ENCODE measurements around the gene ACOX2. TPM values are rescaled to one million over a fixed set of nuclear protein-coding genes. Genes with fewer than 3 reads are reported as not detected.

ACOX2 gene
- total and polyA plus RNA-seq, 2 of the 13 experiments (the other 11 are each of a cell fraction or from before 2014, with no cell fraction given): 42.6 to 98.5 TPM

GRCh38 chr3:58471025-58471887 lies 65.7 kb downstream of the ACOX2 start (continued):
- TF ChIP-seq PRDM15 (CRISPR knock-in tag; IDR thresholded peaks at IDR 0.05) (peak; percentile 71; the same call in 1 of the 2 replicates), HNRNPH1 (optimal IDR thresholded peaks at IDR 0.05; ENCODE audit: low read depth, low read length) (no peak), ZNF687 (CRISPR knock-in tag; IDR thresholded peaks at IDR 0.05) (no peak; the same call in 1 of the 2 replicates), CSRNP2 (CRISPR knock-in tag; conservative IDR thresholded peaks at IDR 0.05; ENCODE audit: low read depth) (no peak), HMGXB3 (CRISPR knock-in tag; IDR thresholded peaks at IDR 0.05; ENCODE audit: borderline replicate concordance) (0 out of 2 replicates have a peak, but pooled peaks have one; percentile 80), FOSL1 (CRISPR knock-in tag; IDR thresholded peaks at IDR 0.05; ENCODE audit: borderline replicate concordance) (peak; percentile 100), FUBP1 (CRISPR knock-in tag; IDR thresholded peaks at IDR 0.05; ENCODE audit: borderline replicate concordance) (no peak), SRY (CRISPR knock-in tag; IDR thresholded peaks at IDR 0.05) (peak; percentile 66; the same call in 1 of the 2 replicates), ELF3 (CRISPR knock-in tag; IDR thresholded peaks at IDR 0.05) (peak; percentile 84), ZNF629 (CRISPR knock-in tag; conservative IDR thresholded peaks at IDR 0.05) (peak; percentile 51; the same call in 1 of the 2 replicates)
